ENCODE measurements around the gene PDE1A.

Gene PDE1A

GRCh38 chr2:182197529-182197928 is 229.3 kb downstream of the PDE1A start:
- DNase-seq (ENCODE audit: low read depth in 2 of 2): no peak

- DNase-seq (ENCODE audit: low read depth in 2 of 2): no peak
Measured at GRCh38 chr2:182193291-182193690, 233.5 kb downstream of the PDE1A start.

GRCh38 chr2:182191061-182191460 is 235.8 kb downstream of the PDE1A start:
- DNase-seq (ENCODE audit: low read depth in 2 of 2): no peak

- no peak for DNase-seq (ENCODE audit: low read depth in 2 of 2)
Measured at GRCh38 chr2:182187130-182187529, 239.7 kb downstream of the PDE1A start.

- no peak for DNase-seq (ENCODE audit: low read depth in 2 of 2)
Measured at GRCh38 chr2:182186132-182186735, 240.6 kb downstream of the PDE1A start.

GRCh38 chr2:182182436-182182835 is 244.4 kb downstream of the PDE1A start:
- DNase-seq (ENCODE audit: low read depth in 2 of 2): no peak

- no peak for DNase-seq (ENCODE audit: low read depth in 2 of 2)
Measured at GRCh38 chr2:182181381-182181780, 245.5 kb downstream of the PDE1A start.

GRCh38 chr2:182179176-182179575 is 247.7 kb downstream of the PDE1A start:
- DNase-seq (ENCODE audit: low read depth in 2 of 2): no peak

GRCh38 chr2:182173944-182174622 is 252.8 kb downstream of the PDE1A start:
- DNase-seq (ENCODE audit: low read depth in 2 of 2): no peak

GRCh38 chr2:182170341-182170740 is 256.5 kb downstream of the PDE1A start:
- no peak for DNase-seq (ENCODE audit: low read depth in 2 of 2)

- DNase-seq (ENCODE audit: low read depth in 2 of 2): no peak
Measured at GRCh38 chr2:182167882-182168281, 259.0 kb downstream of the PDE1A start.

- DNase-seq (ENCODE audit: low read depth in 2 of 2): no peak
Measured at GRCh38 chr2:182166841-182167240, 260.0 kb downstream of the PDE1A start.

- DNase-seq (ENCODE audit: low read depth in 2 of 2): no peak
Measured at GRCh38 chr2:182166406-182166805, 260.4 kb downstream of the PDE1A start.

- no peak for DNase-seq (ENCODE audit: low read depth in 2 of 2)
Measured at GRCh38 chr2:182165202-182165601, 261.6 kb downstream of the PDE1A start.

GRCh38 chr2:182164686-182165085 is 262.1 kb downstream of the PDE1A start:
- DNase-seq (ENCODE audit: low read depth in 2 of 2): no peak

GRCh38 chr2:182163878-182164277 is 263.0 kb downstream of the PDE1A start:
- no peak for DNase-seq (ENCODE audit: low read depth in 2 of 2)

- DNase-seq (ENCODE audit: low read depth in 2 of 2): no peak
Measured at GRCh38 chr2:182148344-182148743, 278.5 kb downstream of the PDE1A start.

GRCh38 chr2:182144776-182145165 is 282.1 kb downstream of the PDE1A start:
- no peak for DNase-seq (ENCODE audit: low read depth in 2 of 2)

GRCh38 chr2:182144041-182144775 is 282.6 kb downstream of the PDE1A start:
- DNase-seq (ENCODE audit: low read depth in 2 of 2): no peak

- DNase-seq (ENCODE audit: low read depth in 2 of 2): no peak
Measured at GRCh38 chr2:182142062-182142461, 284.8 kb downstream of the PDE1A start.

- no peak for DNase-seq (ENCODE audit: low read depth in 2 of 2)
Measured at GRCh38 chr2:182134201-182134600, 292.6 kb downstream of the PDE1A start.

- no peak for DNase-seq (ENCODE audit: low read depth in 2 of 2)
Measured at GRCh38 chr2:182133195-182133891, 293.5 kb downstream of the PDE1A start.

Measured in stimulated activated CD4-positive, alpha-beta T cell treated with anti-CD3 and anti-CD28 coated beads, Interleukin-4, amount 100 ng/mL, for 48 hours (primary cell).